DMS53 treated with DMSO at 0.1 percent for 48 hours (cell line): ENCODE data around the gene TMCC3.
"Not testable (repeated sequence)": the region's sequence is repeated elsewhere in the genome, so short reads cannot be mapped to it uniquely, and the experiment has no call there.

Experiments
- DNase-seq: peaks from one replicate; lab custom pipeline; 2025; ENCODE audit not compliant: unreplicated experiment; lab: John Stamatoyannopoulos, UW

The TMCC3 gene

DNA sequence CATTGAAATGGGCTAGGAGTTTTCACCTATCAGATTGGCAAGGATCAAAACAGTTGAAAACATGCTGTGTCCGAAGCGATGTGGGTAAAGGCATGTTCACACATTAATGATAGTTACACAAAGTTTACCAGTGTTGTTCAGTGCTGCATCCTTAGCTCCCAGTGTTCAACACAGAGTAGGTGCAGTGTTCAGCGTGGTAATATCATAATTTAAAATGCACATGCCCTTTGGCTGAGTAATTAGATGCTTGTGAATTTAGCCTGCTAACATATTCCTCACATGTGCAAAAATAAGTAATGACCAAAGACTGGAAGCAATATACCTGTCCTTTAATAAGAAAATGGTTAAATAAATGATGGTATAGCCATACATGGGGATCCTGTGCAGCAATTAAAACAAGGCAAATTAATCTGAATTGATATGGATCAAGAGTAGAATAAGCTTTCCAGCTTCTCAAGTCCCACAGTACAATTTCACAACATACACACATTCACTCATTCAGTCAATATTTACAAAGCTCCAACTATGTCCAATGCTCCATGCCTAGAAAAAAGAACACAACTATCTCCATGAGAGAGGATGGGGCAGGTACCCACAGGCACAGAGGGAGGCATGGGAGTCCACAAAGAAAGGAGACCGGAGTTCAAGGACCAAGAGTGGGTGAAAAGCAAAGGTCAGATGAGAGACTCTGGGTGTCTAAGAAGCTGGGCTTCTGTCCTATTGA, 12.8 kb downstream of the TMCC3 start:
- peak; percentile 39 for DNase-seq

DNA sequence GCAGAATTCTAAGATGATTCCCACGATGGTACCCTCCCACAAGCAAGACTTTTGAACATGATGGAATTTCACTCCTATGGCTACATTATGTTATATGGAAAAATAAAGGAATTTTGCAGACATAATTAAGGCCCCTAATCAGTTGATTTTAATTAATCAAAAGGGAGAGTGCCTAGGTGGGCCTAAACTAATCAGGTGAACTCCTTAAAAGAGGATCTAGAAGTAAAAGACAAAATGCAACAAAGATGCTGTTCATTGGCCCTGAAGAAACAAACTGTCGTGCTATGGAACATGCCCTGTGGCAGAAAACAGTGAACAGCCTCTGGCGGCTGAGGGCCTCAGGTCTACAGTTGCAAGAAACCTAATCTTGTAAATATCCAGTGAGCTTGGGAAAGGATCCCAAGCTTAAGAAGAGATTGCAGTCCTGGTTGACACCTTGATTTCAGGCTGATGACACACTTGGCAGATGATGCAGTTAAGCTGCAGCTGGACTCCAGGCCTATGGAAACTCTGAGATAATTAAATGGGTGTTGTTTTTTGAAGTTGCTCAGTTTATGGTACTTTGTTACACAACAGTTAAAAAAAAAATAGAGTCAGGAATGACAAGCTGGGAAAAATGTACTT, 13.8 kb downstream of the TMCC3 start:
- DNase-seq = no peak

DNA sequence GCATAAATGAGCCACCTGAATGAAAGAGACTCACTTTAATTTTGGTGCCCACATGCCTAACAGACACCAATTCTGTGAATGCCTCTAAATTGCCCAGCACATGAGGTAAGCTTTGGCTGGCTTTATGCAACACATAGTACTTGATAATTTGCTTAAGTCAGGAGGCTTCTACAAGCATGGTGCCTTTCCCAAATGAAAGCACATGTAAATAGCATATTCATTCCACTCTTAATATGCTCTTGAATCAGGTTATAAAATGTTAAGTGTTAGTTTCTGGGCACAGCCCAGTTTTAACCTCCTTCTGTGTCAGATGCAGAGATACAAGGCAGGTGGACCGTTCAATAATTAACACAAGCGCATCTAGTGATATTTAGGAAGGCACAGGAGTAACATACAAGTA, 15.6 kb downstream of the TMCC3 start:
- DNase-seq = no peak

DNA sequence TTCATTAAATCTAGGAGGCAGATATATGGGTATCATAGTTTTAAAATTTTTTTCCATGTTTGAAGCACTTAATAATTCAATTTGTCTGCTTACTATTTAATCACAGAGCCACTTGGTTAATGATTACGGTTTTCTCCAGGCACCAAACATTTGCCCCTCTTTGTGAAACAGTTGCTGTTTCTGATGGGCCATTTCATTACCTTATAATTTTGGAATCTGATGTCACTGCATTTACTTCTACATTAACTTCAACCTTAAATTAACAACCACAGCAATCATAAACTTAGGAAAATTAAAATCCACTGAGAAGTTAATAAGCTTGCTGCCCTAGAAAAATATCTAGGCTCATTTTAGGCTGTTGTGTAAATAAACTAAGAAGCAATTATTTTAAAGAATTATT, 17.0 kb downstream of the TMCC3 start:
- DNase-seq = no peak

DNA sequence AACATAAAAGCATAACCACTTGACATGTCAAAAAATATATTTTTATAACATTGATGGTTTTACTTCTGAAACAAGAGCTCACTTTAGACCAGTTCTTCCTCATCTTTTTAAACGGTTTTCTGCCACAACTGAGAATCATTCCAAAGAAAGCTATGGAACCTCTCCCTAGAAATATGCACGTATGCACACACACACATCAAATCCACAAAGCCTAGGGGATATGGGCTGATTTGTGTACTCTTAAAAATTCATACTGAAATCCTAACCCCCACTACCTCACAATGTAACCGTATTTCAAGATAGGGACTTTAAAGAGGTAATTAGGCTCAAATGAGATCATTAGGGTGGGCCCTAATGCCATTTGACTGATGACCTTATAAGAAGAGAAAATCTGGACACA, 19.3 kb downstream of the TMCC3 start:
- no peak for DNase-seq

DNA sequence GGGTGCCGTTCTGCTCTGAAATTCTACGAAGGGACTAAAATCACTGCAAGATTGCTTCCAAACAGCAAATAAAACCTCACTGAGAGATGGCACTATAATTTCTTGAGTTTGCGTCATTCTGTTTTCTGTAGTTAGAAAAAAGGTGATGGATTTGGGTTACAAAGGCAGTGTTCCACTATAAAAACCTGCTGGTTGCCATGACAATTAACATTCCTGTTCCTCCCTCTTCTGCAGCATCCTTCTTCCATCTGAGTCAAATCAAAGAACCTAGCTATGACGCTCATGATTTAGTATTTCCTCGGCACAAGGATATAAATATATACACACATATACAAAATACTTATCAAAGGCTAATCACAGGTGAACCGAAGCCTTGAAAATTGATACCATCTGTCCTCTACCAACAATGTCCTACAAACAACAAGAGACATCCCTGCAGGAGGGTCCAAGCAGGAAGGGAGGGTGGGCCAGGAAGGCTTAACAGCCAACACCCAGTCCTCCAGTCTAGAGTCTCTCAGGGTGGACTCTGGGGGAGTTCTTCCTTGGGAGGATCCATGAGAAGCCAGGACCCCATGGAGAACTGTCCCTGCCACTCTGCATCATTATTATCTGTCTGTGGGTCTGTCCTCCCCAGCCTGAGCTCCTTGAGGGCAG, 21.4 kb downstream of the TMCC3 start:
- no peak for DNase-seq

DNA sequence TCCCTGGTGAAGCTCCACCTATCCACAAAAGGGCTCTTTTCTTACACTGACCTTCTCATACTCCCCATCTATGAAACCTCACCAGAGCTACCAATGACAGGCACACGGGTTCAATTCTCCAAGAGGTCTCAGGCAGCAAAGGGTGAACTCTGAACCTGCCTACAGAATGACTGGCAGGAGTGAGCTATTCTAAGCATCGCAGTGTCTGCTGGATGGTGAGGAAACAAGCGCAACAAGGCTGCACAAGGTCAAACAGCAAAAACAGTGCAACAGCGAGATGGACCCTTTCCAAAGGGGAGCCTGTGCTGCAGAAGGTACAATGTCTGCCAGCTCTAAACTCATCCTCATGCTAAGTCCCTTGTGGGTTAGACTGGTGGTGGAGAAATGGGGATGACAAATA, 22.0 kb downstream of the TMCC3 start:
- no peak for DNase-seq

DNA sequence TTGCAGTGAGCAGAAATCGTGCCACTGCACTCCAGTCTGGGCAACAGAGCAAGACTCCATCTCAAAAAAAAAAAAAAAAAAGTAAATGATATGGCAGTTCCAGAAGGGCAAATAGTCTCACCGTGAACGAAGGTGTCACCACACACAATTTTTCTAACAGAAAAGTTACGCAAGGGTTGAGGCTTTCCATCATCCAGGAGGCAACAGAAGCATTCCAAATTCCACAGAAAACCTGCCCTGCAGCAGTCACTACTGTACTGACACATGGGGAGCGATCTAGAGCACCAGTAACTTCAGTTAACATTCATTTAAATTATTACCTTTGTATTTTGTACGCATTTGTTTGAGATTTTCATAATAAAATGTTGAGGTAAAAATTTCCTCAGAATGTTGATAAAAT, 24.8 kb downstream of the TMCC3 start:
- no peak for DNase-seq

DNA sequence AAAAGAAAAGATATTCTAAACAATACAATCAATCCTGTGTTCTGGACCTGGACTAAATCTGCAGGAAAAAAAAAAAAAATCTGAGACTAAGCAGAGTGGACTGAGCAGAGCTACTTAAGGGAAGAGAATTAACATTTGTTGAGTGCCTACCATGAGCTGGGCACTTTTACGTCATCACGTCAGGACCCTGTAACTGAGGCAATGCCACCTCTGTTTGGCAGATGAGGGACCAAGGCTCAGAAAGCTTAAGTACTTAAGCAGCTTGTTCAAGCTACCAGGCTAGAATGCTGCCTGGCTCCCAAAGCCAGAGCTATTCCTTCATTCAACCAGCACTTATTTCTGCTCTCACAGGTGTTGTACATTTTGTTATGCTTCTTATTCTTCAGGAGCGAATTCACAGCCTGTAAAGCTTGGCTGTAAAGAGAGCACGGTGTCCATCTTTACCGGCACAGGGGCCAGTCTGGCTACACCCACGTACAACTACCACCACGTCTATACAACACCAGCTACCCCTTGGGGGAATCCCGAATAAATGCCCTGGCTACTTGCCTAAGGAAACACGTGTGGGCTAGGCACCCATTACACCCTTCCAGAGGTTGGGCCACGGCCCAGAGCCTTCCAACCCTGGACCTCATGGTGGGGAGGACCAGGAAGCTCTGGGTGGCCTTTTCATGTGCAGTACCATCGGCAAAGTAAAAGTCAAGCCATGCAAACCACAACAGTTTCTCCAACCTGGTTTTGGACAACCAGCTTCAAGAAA, 27.0 kb downstream of the TMCC3 start:
- DNase-seq = no peak

DNA sequence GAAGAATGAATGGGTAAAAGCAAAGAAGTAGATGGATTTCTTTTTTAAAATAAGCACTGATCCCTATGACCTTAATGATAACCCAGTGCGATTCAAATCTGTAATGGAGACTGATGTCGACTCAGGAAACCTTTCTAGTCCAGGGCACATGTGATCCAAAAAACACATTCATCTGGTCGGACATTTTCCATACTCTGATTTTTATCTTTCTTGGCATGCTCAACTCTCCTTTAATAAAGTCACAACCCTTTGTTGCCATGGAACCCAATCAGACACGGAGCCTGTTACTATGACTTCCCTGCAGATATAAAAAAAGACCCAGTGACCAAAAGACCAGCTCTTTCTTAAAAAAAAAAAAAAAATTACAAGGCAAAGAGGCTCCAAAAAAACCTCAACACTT, 27.9 kb downstream of the TMCC3 start:
- DNase-seq = no peak

DNA sequence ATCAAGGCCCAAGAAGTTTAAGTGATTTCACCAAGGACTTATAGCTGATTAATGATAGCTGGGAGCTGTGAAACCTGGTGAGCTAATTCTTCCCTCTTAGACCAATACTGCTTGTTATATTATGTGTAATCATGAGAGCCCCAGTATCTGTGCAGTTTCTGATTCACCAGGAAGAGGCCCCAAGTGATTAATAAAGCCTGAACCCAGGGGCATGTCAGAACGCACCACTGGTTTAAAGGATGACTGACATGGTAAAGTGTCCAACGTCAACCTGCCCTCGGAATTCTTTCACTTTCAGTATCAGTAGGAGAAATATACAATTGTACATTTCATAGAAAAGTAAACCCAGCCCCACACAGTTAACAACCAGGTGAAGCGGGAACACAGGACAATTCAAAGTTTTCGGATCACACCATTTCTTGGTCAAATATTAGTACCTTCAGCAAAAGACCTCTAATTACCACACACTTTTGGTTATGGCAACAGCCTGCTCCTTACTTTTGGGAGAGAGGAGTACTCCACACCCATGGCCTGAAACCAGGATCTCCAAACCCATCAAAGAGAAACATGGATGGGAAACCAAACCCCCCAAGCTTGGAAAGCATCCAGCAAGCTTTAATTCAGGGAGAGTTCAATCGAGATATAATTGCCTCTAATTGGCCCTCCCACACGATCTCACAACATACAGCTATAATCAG, 28.5 kb downstream of the TMCC3 start:
- peak; percentile 48 for DNase-seq

DNA sequence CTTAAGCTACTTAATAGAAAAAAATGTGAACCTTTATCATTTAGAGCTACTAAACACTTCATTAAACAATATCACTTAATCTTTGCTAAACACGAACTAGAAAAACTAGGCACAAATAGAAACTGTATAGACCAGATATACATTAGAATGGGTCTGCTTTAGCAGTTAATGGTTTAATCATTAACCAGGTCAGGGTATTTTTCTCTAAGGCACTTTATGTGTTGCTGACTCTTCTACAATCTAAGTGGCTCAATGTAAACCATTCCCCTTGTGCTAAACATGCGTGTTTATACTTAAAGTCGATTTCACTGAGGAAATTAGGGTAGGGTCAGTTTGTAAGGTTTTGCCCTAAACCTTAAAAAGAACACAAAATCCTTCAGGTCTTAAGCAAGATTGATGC, 29.7 kb downstream of the TMCC3 start:
- peak; percentile 88 for DNase-seq

DNA sequence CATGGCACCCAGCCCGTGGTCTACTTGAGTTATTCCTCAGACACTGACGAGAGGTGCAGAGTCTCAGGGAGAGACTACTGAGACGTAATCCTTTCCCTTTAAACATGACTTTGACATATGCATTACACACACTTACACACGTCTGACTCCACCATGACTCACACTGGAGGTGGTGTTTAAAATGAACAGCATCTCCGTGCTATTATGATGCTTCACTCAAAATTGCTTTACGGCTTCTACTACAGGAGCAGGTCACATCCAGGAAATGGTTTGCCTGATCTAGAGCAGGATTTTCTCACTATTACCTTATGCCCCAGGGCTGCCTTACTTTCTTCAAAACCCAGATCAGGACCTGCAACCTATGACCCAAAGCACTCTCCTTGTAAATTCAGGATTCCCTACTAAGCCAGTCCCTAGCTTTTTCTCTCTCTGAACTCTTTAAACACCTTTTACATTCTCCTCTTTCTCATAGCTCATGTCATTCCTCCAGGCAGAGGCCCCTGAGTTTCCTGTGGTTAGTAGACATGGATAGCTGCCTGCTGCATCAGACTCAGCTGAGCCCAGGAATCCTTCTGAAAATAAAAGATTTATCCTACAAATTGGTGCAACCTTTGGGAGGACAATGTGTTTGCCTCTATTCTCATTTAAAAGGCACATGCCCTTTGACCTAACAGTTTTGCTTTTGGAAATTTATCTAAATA, 31.2 kb downstream of the TMCC3 start:
- no peak for DNase-seq

DNA sequence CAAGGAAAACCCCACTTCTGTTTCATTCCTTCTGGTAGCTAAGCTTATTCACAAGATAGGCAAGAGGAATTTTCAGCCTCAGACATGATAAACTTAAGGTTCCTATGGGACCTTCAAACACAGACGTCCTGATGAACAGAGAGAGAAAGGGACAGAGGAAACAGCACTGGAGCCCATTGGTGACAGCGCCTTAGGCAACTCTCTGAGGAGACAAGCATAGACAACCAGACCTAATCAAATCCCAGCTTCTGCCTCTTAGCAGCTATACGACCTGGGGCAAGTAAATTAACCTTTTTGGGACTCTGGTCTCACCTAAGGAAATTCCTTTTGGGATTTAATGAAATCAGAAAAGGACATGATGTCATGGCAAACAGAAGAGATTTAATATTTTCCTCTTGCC, 33.3 kb downstream of the TMCC3 start:
- DNase-seq = no peak

DNA sequence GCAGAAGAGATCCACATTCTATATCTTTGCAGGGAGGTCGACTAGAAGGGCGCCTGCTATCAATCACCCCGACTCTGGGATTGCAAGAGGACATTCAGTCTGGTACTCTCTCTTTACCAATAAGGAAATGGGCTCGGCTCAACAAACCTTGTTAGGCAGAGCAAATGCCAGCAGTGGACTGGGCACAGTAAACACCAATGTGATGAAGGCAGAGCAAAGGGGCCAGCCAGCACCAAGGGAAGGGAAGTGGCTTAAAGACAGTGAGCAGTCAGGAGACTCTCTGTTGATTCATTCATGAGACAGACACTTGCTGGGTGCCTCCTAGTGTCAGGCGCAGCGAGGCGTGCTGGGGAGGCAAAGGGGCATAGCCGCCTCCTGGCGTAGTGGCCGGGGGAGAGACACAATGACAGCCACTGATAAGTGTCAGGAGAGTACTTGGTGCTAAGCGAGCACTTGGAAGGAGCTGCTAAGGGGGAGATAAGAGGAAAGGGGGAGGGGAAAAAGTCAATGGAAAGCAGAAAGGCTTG, 34.1 kb downstream of the TMCC3 start:
- DNase-seq = no peak

DNA sequence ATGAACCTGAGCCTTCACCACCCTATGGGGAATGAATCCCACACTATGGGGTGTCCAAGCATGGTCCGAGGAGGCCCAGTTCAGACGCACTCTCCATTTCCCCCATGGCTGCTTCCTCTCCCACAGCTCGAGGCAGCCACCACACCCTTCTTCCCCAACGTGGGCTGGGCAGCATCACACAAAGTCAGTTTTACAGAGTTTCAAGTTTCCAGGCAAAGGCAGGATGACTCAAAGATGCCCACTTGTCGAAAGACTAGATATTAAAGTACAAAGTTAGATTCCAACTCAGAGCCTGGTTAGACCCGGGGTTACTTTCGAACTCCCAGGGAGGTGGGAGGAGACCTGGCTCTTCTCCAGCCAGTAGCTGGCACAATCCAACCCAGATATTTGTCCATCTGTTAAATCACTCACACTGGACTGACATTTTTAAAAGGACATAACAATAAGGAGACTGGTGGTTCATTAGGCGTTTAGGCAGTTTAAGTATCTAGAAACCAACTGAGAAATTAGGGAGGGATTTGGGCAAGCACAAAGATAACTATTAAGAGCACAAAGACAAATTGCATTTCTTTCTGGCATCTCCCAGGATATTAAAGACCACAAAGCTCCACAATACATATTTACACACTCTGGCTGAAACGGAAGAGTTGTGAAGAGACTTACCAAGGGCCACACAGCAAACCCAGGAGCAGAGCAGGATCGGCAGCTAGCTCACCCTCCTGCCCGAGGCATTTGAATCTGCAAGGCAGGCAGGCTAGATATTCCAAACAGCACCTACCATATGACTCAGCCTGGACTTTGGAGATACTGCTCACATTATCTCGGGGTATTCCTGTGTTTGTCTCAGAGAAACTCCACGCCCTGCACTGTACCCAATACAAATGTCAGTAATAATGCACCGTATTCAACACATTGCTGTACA, 34.8 kb downstream of the TMCC3 start:
- no peak for DNase-seq

DNA sequence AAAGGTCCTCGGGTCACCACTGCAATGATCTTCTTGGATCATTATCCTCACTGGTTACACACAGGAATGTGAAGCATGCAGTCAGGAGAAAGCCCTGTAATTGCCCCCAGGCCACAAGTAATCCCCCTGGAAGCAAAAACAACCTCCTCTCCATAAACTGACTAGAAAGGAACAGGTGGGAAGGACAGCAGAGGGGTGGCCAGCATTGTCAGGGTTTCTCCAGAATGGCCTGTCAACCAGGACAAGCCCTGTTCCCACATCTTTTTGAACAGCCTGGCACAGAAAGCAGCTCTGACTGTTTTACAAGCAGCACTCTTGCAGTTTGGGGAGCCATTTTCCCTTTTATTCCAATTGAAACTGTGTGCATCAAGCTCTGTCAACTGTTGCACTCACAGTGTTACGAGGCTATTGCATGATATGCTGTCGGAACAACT, 36.1 kb downstream of the TMCC3 start:
- DNase-seq = no peak

DNA sequence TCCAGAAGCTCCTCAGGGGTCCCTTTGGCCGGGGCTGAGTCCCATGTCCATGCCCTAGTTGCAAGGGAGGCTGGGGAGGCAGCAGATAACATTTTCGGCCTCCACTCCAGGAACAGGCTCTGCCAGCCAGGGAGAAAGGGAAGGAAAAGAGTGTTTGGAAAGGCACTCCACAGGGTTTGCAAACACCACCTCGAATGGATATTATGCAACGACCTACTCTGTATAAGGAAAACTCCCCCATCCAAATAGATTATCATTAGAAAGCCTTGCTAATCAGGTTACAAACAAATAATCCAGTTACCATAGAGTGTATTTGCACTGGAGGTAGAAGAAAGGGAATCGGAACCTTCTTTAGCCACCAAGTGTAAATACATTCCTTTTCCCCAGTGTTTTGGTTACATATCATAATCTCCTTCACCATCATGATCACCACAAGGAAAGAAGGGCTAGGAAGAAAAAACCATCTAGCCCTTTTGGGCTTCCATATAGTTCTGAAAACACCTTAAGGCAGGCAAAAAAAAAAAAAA, 40.4 kb downstream of the TMCC3 start:
- DNase-seq = no peak

DNA sequence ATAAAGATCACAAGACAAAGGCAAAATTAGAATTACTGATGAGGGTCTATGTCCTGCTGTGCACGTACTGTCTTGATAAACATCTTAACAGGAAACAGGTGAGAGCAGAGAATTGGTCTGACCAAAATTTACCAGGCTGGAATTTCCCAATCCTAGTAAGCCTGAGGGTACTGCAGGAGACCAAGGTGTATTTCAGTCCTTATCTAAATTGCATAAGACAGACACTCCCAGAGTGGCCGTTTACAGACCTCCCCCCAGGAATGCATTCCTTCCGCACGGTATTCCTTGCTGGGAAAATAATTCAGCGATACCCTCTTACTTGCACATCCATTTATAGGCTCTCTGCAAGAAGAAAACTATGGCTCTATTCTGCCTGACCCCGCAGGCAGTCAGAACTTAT, 43.5 kb downstream of the TMCC3 start:
- DNase-seq = not testable (repeated sequence)
